C1 segment of cervical spinal cord (tissue), 14 donors: Measurements from ENCODE around the gene AHDC1.

Experiments
- DNase-seq, 14 donors: peaks; one replicate each; lab custom pipeline; 2025; lab: John Stamatoyannopoulos, UW

Gene AHDC1

DNA sequence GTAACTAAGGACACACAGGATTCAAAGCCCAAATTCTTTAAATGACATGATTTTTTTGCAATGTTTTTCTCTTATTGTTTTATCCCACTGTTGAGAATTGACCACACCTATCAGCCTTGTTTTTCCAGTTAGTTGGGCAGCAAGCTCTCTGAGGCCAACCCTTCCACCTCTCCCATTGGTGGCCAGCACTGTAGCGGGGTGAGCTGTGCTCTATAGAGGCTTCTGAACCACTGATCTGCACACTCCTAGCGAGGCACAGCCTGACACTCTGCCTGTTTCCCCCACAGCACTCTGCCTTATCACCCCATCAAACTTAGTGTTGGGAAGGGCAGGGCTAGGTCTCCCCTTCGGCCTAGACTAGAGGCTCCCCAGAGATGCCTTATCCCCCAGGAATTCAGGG lies 19.5 kb downstream of the AHDC1 start:
- no peak for DNase-seq

GRCh38 chr1:27583479-27583878 lies 20.5 kb downstream of the AHDC1 start:
- no peak for DNase-seq

DNA sequence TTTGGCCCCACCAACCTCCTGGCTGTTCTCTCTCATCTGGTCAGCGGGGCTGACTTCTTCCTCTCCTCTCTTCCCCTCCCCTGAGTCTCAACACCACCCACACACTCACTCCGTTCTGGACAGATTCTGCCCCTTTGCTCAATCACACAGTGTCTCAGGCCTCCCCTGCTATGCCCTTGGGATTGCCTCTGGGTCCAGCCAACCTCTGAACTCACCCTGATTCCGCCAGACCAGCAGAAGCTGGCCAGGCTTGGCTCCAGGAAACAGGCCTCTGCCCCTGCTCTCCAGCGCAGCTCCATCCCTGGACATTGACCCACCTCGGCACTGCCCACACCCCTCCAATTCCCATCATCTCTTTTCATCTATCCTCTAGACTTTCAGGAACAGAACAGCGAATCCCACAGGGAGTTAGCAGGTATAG lies 22.1 kb downstream of the AHDC1 start:
- DNase-seq = no peak

GRCh38 chr1:27577504-27578188 lies 26.3 kb downstream of the AHDC1 start:
- peak in 1 of 14 donors; percentile 24 for DNase-seq

GRCh38 chr1:27576806-27577227 lies 27.1 kb downstream of the AHDC1 start:
- DNase-seq = no peak

DNA sequence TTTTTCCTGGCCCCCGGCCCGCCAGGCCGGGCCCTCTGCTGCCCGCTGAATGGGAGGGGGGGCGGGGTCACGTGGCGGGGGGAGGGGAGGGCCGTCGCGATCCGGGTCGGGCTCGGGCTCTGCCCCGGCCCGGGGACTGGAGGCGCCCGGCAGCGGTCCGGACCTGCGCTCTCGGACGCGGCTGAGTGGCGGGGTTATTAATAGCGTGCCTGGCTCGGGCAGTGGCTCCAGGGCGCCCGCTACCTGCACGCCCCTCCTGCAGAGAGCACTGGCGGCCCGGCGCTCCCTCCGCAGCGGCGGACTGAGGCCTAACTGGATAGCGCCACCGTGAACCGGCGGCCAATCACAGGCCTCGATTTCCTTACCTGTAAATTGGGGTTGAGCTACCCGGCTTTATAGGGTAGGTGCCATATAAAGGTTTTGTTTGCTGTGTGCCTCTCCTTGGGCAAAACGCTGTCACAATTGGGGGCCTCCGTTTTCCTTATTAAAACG lies 28.1 kb downstream of the AHDC1 start:
- DNase-seq = peak in 10 of 14 donors; percentile 26 to 74 (median 47)

- peak in 5 of 14 donors; percentile 45 to 66 (median 49) for DNase-seq
Observed at GRCh38 chr1:27574871-27575831, 28.8 kb downstream of the AHDC1 start.

- DNase-seq = no peak
Observed at GRCh38 chr1:27574001-27574781, 29.8 kb downstream of the AHDC1 start.

DNA sequence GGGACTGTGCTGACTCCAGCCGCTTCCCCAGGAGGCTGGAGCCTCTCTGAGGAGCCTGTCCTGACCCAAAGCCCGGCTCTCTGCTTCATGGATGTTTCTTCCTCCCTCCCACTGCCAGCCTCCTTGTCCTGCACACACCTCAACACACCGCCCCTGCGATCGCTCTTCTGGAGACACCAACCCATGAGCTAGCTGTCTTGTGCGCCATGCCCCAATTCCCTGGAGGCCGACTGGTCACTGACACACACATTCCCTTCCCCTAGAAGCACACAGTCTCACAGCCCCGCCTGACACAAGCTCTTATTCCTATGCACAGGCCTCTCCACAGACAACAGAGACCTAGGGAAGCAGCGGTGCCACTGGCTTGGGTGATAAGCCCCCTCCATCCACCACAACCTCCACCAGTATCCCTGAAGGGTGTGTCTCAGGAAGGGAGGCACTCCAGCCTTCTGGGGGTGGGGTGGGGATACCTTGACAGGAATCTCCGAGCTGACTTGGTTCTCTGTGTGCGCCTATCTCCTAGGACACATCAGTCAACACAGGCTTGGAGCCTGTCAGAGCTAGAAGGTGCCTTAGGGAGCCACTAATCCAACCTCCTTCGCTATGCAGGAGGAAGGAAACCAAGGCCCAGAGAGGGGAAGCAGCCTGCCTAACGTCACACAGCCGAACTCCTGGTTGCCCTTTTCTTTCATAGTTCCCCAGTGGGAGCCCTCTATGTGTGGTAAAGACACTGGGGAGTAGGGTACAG lies 31.1 kb downstream of the AHDC1 start:
- DNase-seq = no peak

DNA sequence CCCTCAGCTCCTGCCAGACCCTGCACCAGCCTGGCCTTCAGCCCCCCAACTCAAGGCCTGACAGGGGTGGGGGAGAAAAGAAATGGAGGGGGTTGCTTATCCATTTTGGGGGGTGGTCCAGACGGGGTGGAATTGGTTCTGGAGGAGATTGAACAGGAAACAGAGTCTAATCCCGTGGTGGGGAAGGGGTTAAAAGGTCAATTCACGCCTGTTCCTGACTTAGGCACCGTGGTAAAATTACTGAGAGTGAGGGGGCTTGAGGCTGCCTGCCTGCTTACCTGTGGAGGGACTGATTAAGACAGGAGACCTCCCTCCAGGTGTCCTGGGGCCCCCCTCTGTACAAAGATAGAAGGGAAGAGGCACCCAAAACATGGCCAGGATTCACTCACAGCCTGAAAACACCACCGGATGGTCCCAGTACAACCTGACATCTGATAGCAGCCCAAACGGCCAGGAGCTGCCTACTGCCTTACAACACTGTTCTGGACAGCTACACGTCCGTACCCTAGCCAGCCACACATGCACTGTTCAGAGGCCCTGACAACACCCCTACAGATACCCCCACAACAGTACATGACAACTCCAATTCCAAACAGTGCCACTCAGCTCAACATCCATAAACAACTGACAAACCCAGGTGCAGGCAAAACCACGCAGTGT lies 31.8 kb downstream of the AHDC1 start:
- DNase-seq = no peak

DNA sequence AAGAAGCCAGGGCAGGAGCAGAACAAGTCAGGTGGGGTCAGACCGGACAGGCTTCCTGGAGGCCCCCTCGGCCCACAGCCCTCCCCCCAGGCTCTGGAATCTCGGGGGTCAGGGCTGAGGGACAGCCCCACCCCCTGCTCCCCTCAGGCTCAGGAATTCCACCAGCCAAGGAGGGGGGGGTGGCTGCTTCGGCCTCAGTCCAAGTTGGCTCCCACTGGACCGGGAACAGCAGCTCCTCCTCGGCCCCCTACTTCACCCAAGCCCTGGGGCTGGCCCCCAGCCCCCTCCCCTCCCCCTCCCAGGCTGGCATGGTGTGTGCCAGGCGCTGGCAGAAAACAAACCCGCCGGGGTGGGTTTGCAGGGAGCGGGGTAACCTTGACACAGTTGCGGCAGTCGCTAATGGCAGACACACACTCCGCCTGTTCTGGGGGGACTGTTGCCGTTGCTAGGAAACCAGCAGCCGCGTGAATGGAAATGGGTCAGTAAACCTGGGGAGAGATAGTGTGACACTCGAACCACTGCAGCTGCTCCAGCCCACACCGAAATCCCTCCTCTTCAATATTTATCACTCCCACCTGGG lies 32.4 kb downstream of the AHDC1 start:
- DNase-seq = peak in 4 of 14 donors; percentile 33 to 58 (median 55)

DNA sequence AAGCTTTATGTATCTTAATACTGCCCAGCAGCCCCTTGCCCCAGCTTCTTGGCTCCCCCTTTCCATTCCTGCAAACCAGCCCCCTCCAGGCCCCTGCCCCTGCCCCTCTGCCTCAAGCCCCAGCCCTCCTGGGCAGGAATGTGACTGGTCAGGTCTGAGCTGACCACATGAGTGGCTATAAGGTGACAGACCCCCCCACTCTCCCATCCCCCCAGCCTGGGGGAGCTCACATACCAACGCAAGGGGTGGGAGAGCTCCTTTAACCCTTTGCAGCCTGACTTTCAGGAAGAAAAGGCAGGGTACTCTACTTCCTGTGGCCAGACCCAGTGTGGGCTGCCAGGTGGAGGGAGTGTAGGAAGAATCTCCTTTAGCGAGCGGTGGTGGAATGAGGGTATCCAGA lies 33.2 kb downstream of the AHDC1 start:
- no peak for DNase-seq

DNA sequence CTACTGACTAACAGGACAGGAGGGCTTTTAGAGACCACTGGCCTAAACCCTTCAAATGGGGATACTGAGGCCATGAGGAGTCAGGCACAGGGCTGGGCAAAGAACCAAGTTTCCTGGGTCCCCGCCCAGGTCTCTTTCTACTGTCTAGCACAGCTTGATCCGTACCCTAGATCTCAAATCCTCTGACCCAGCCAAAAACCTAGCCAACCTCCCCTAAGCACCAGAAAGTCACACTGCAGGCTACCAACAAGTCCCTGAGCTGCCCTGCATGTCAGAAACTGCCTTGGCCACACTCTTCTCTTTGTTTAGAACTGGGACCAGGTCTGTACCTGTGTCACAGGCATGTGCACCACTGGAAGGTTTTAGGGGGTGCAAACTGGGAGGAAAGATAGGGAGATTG lies 33.6 kb downstream of the AHDC1 start:
- DNase-seq = no peak

GRCh38 chr1:27569506-27570291 lies 34.2 kb downstream of the AHDC1 start:
- DNase-seq = no peak

GRCh38 chr1:27569088-27569460 lies 34.9 kb downstream of the AHDC1 start:
- no peak for DNase-seq

- DNase-seq = peak in 11 of 14 donors; percentile 20 to 85 (median 49)
Observed at GRCh38 chr1:27568300-27569087, 35.5 kb downstream of the AHDC1 start.

DNA sequence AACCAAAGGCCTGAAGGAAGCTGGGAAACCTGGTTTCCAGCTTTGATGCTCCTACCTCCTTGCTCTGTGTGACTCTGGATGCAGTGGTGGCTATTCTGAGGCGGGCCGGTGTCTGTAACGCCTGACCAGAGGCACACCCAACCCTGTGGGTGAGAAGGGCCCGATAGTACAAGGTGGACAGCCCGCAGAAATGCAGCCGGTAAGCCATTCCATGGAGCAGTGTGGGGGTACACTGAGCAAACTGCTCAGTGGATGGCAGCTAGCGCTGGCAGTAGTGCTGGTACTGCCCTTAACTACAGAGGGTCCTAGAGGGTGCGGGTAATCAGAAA lies 36.0 kb downstream of the AHDC1 start:
- no peak for DNase-seq

DNA sequence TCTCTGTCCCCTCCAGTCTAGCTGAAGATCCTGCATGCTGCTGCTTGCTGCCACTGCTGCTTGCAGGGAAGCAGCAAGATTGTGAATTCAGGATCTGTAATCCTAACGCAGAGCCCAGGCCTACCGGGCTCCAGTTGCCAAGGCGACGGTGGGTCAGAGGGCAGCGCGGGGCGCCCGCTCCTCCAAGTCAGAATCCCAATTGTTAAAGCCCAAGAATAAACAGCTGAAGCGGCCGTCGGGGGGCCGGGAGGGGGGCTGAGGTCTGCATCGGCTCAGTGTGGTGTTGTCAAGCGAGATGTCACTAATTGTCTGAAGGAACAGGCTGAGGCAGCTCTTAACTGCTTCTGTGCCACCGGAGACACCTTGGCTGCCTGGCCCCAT lies 36.8 kb downstream of the AHDC1 start:
- DNase-seq = peak in 1 of 14 donors; percentile 53
